Fibroblast of mammary gland (primary cell): ENCODE measurements around the gene WFIKKN1.
A peak's percentile ranks its signal among the peaks of the same experiment; 100 is the strongest.

Experiments used
- DNase-seq: peaks from one replicate; pipeline ENCODE4 v3.0.0-alpha.2; 2010; ENCODE audit warnings: low read depth
- H3K4me3 ChIP-seq: 2 replicates; pipeline ENCODE4 v1.5.1; 2011; ENCODE audit warnings: low read depth, mild to moderate bottlenecking, low read length, moderate library complexity; ENCODE audit not compliant: control insufficient read depth
- CTCF ChIP-seq: conservative IDR thresholded peaks from 2 replicates; pipeline ENCODE4 v1.5.1; 2011; ENCODE audit warnings: low read depth, low read length, inconsistent platforms; ENCODE audit not compliant: control insufficient read depth, insufficient read depth

The WFIKKN1 gene

GRCh38 chr16:633336-634050 is 2.7 kb downstream of the WFIKKN1 start:
- H3K4me3 ChIP-seq = no peak overlapping the region
- TF ChIP-seq CTCF = no peak
- DNase-seq = no peak

GRCh38 chr16:634051-634670 is 3.4 kb downstream of the WFIKKN1 start:
- TF ChIP-seq CTCF = no peak
- no peak for DNase-seq
- no peak overlapping the region for H3K4me3 ChIP-seq

- TF ChIP-seq CTCF = no peak
- H3K4me3 ChIP-seq = peak overlapping the region; percentile 77
These were observed 4.2 kb downstream of the WFIKKN1 start for GRCh38 chr16:634996-635395.

GRCh38 chr16:635573-636205 is 4.9 kb downstream of the WFIKKN1 start:
- DNase-seq = no peak
- H3K4me3 ChIP-seq = peak overlapping the region; percentile 77
- no peak for TF ChIP-seq CTCF

More at GRCh38 chr16:634996-635395, 4.2 kb downstream of the WFIKKN1 start:
- DNase-seq = no peak

- TF ChIP-seq CTCF = no peak
- peak within 1 kb of the TSS; percentile 77 for H3K4me3 ChIP-seq
- DNase-seq = peak; percentile 91
These were observed 5.7 kb downstream of the WFIKKN1 start, which contains the start of gene METTL26 for GRCh38 chr16:636206-637080. TSS of gene METTL26 (minus strand) at chr16:636305. CDS start at chr16:636290, 15 bp downstream.

GRCh38 chr16:637081-638018 is 6.6 kb downstream of the WFIKKN1 start:
- H3K4me3 ChIP-seq = peak overlapping the region; percentile 77
- peak; percentile 80 for DNase-seq
- TF ChIP-seq CTCF = no peak
